NCI-H2107 treated with DMSO at 0.1 percent for 48 hours (cell line): Measurements from ENCODE around the gene MPDZ.

ENCODE experiments used
- DNase-seq: peaks from one replicate; lab custom pipeline; 2025; ENCODE audit not compliant: unreplicated experiment; lab: John Stamatoyannopoulos, UW

The MPDZ gene

DNA sequence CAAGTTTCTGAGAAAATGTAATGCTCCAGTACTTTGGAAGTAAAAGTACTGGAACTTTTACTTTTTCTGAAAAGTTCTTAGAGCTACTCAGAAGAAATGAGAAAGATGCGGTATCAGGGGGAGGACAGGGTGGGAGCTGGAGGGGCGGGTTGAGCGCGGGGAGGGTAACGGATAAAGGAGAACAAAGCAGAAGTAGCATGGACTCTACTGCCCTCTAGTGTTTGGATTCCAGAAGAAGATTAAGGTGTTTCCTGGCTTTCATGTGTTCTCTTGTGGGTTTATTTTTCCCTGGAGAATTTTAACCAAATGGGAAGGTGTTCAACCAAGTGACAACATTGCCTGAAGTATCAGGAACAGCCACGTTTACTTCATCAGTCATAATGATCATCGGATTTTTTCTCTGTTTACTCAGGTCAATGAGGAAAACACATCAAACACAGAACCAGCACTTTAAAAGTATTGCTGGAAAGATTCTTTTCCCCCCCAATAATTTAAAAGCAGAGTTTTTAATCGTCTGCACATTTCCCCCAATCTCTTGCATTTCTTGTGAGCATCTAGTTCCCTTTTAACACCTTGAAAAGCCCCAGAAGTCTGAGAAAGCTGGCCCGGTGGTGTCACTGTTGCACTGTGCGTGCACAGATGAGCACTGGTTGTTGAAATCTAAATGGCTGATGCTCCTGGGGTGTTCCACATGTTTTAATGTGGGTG lies 190.6 kb downstream of the MPDZ start:
- DNase-seq = peak; percentile 77

DNA sequence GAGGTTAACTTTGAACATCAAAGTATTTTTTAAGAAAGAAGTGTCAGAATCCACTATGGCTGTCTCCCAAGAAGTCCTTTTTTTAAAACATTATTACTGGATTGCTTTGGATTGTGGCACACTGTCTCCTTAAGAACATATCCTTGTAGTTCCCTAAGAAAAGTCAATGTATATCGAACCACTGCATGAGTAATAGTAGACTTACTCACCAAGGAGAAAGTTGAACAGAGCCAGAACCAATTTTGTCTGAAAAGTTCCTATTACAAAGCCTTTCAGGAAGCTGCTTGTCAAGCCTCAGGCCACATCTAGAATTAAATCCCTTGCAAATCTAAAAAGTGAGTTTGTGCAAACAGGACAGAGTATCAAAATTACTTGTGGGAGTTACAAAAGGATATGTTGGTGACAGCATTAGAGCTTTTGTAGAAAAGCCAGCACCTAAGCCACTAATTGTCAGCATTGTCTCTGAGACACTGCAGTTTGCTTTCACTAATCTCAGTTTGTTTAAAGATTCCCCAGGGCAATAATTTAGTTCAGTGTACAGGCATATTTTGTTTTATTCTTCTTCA lies 195.4 kb downstream of the MPDZ start:
- no peak for DNase-seq

DNA sequence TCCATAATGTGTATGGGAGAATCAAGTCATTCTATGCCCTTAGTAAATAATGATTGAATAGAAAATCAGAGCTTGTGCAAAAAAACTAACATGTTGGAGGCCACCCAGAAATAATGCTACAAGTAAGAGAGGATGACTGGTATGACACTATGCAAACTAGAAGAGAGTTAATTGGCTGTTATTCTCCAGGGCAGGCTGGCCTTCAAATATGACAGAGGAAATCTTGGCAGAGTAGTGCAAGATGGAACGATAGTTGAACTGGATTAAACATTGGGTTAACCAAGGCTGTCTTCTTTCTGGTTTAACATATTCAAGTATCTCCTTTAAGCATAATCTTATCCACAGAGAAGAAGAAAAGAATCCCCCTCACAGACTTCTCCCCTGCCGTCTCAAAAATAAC lies 196.1 kb downstream of the MPDZ start:
- DNase-seq = no peak

DNA sequence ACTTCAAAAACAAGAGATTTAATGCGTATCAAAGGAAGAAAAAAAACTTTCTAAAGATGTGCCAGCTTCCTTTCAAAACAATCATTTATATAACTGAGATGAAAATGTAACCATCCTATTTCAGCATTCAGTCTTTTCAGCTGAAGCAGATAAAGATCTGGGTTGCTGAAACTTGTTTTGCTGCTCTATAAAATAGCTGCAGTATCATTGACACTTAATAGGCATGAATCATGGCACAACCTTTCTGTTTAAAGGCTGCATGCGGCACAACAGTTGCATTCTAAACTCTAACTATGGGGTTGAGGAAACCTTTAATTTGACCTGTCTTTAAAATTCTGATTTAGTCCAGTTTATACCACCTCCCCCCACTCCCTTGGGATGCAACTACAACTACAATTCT lies 196.7 kb downstream of the MPDZ start:
- DNase-seq = no peak

DNA sequence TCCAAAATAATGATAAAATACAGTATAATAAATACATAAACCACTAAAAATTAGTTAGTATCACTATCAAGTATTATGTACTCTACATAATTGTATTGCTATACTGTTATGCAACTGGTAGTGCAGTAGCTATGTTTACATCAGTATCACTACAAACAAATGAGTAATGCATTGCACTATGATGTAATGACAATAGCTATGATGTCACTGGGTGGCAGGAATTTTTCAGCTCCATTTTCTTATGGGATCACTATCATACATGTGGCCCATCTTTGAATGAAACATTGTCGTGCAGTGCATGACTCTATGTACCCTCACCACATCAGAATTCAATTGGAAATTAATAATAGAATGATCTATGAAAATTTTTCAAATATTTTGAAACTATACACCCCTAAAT lies 201.3 kb downstream of the MPDZ start:
- no peak for DNase-seq

DNA sequence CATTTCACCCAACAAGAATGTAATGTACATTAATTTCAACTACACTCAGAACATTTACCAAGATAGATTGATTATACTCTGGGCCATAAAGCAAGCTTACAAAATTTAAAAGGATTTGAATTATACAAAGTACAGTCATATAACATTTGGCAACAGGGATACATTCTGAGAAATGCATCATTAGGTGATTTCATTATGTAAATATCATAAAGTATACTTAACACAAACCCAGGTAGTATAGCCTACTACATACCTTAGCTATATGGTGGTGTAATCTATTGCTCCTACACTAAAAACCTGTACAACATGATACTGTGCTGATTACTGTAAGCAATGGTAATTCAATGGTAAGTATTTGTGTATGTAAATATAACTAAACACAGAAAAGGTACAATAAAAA lies 202.9 kb downstream of the MPDZ start:
- no peak for DNase-seq

DNA sequence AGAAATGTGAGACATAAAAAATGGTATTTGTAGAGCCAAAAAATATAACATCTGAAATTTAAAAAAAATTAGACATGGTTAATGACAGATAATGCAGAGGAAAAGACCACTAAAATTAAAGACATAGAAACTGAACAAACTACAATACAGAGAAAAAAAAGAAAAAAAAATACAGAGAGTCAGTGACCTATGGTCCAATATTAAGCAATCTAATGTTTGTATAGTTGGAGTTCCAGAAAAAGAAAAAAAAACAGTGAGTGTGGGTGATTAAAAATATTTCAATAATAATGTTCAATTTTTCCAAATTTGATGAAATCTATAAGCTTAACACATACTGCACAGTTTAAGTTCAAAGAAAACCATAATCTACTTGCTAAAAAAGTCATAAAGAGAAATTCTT lies 207.6 kb downstream of the MPDZ start:
- no peak for DNase-seq

DNA sequence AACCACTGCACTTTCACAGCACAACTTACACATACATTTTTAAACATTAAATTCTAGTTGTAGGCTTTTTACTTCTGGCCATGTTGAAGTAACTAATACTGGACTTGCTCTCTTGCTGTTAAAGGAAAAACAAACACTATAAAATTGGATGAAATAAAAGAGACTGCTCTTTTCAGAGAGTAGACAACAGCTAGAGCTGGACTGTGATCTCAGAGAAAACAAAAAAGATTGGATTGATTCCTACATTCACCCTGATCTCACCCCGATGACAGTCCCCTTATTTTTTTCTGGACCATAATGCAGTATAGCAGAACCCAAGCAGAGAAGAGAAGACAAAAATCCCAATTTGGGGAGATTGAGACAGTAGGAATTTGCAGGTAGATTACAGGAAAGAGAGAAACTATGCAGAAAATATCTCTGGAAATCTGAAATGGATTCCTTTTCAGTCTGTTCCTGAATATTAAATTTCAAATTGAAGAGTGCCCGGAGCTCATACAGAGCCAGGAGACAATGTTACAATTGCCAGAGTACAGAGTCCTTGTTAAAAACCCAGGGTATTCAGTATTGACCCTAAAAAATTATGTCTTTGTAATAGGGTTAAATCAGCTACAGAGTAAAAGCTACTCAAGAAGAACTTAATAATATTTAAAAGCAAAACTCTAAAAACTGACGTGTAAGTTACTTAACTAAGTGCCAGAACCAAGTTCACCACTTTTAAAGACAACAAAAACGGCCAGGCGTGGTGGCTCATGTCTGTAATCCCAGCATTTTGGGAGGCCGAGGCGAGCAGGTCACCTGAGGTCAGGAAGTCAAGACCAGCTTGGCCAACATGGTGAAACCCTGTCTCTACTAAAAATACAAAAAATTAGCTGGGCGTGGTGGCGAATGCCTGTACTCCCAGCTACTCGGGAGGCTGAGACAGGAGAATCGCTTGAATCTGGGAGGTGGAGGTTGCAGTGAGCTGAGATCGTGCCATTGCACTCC lies 208.6 kb downstream of the MPDZ start:
- no peak for DNase-seq

DNA sequence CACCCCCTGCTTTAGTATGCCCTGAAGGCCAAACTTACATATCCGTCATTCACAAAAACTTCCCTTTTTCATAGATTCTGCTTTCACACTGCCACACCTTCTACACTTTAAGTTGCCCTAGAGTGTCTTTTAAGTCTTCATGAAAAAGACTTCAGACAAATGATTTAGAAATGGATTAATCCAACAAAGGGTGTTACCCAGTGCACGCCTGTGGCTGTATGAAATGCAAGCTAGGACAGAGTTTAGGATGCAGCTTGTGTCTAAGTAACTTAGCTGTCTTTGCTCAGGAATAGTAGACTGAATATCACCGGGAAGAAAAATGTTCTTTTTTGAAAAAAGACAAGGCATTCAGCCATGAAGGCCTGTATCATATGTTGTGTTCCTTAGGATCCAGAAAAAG lies 210.0 kb downstream of the MPDZ start:
- no peak for DNase-seq

DNA sequence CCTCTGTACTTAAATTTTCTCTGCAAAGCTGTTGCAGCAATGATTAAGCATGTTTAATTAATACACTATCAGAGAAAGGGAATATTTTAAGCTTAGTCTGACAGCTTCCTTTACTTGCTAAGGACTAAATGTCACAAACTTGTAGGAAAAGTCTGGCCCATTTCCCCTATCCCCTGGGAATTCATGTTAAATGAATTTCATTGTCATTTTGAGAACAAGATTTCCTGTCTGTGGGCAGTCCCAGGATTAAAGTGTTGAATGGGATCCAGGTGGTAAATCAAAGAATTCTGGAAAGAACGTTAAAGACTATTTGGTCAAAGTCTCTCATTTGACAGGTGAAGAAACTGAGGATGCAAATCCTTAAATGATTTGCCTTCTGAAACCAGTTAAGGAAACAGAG lies 214.8 kb downstream of the MPDZ start:
- no peak for DNase-seq

DNA sequence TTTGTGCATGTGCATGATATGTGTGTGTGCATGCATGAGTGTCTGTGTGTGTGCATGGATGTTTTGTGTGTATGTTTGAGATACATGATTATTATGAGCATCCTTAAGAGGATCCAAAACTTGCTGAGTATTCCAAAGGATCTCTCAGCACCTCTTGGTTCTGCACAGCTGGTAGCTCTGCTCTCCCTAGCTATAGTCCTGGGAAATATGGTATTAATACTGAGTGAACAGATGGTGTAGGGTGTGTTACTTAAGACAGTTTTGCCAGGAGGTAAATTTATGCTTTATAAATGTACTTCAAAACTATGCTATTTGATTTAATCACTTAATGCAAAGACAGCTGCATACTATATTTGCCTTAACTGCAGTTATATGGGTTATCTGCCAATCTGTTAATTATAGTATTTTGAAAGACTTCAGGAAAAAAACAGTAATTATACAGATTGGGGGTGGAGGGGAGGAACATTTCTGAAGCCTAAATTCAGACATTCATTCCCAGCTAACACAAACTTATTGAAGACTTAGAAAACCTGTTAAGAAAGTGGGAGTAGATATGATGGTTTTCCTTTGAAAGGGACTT lies 215.5 kb downstream of the MPDZ start:
- no peak for DNase-seq

DNA sequence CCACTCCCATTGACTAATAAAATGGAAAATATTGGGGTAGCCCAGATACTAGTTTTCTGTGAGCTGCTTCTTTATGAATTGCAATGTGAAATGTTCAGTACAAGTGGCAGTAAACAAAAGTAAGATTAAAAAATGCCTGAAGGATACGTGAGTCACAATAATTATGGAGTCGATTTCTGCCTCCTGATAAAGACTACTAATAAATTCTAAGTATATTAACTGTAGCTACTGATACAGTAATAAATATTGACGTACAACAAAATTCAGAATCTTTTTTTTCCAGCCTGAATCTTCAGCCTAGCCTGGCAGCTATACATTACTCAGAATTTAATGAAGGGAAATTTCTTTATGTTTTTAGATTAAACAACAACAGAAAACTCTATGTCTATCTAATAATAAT lies 218.1 kb downstream of the MPDZ start:
- no peak for DNase-seq
